Measurements from ENCODE around the gene BRWD1.

DNA sequence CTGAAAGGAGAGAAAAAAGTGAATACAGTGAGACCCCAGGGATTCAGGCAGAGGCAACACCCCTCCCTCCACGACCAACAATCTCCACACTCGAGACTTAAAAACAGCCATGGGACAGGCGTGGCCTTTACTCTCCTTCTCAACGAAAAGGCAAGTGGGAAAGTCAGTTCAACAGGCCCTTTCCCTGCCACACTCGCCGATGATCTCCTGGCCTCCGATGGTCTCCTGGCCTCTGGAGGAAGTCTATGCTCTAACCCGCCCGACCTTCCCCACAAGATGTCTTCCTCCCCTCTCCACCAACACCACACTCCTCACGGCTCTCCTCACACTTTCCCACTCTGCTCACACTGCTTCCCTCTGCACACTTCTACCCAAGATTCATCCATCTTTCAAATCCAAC, 137.8 kb downstream of the BRWD1 start:
- TF ChIP-seq POLR2AphosphoS5 (IDR thresholded peaks at IDR 0.05) (no peak), POLR2A (IDR thresholded peaks at IDR 0.05) (no peak), EP300 (IDR thresholded peaks at IDR 0.05; ENCODE audit: low read depth) (no peak)
- TF ChIP-seq, protein P1, sequence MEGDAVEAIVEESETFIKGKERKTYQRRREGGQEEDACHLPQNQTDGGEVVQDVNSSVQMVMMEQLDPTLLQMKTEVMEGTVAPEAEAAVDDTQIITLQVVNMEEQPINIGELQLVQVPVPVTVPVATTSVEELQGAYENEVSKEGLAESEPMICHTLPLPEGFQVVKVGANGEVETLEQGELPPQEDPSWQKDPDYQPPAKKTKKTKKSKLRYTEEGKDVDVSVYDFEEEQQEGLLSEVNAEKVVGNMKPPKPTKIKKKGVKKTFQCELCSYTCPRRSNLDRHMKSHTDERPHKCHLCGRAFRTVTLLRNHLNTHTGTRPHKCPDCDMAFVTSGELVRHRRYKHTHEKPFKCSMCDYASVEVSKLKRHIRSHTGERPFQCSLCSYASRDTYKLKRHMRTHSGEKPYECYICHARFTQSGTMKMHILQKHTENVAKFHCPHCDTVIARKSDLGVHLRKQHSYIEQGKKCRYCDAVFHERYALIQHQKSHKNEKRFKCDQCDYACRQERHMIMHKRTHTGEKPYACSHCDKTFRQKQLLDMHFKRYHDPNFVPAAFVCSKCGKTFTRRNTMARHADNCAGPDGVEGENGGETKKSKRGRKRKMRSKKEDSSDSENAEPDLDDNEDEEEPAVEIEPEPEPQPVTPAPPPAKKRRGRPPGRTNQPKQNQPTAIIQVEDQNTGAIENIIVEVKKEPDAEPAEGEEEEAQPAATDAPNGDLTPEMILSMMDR (IDR thresholded peaks at IDR 0.05), result no peak

All from transverse colon (tissue), 4 donors.